GM12801 (cell line): Measurements from ENCODE around the gene ABHD14A.

ENCODE experiments used
- CTCF ChIP-seq: IDR thresholded peaks from one replicate; pipeline ENCODE4 v1.5.1; 2011; ENCODE audit warnings: control low read depth; ENCODE audit not compliant: insufficient read length; ENCODE audit errors: extremely low read depth

Gene ABHD14A

GRCh38 chr3:51974963-51975851, at the start of gene ABHD14A:
ABHD14A (plus strand) TSS chr3:51975064; CDS start chr3:51975136, 72 bp downstream.
- no peak for TF ChIP-seq CTCF

GRCh38 chr3:51927061-51927977, 47.5 kb upstream of the ABHD14A start:
- no peak for TF ChIP-seq CTCF

GRCh38 chr3:51928438-51928837, 46.4 kb upstream of the ABHD14A start:
- TF ChIP-seq CTCF, result no peak

GRCh38 chr3:51929420-51930003, 45.4 kb upstream of the ABHD14A start:
- no peak for TF ChIP-seq CTCF

- TF ChIP-seq CTCF, result no peak
Observed at GRCh38 chr3:51930439-51930838, 44.4 kb upstream of the ABHD14A start.

GRCh38 chr3:51931756-51932155, 43.1 kb upstream of the ABHD14A start:
- no peak for TF ChIP-seq CTCF
